ENCODE measurements around the gene DPP6. TPM values are rescaled to one million over a fixed set of nuclear protein-coding genes. Genes with fewer than 3 reads are reported as not detected.

The DPP6 gene
- total RNA-seq, 1 donor from 2014 or later: 2.2 TPM

GRCh38 chr7:154183946-154184345 is 131.7 kb downstream of the DPP6 start:
- H3K4me3 Mint-ChIP-seq: no peak overlapping the region
- TF ChIP-seq CTCF (conservative IDR thresholded peaks at IDR 0.05): no peak
- DNase-seq (ENCODE audit: low read depth, low spot score): no peak
- H3K4me1 Mint-ChIP-seq: peaks cover 8% of the 10 kb centered on the region
- H3K9me3 Mint-ChIP-seq: no peaks in the 10 kb centered on the region
- peaks cover 61% of the 10 kb centered on the region for H3K27me3 Mint-ChIP-seq (ENCODE audit: low read depth)
- no peak overlapping the region for H3K27ac Mint-ChIP-seq (ENCODE audit: unreplicated experiment)
- no peaks in the 10 kb centered on the region for H3K36me3 Mint-ChIP-seq (ENCODE audit: low read depth)

- Mint-ChIP-seq H3K27ac (ENCODE audit: unreplicated experiment) (no peak overlapping the region), H3K9me3 (no peaks in the 10 kb centered on the region), H3K4me3 (no peak overlapping the region), H3K27me3 (ENCODE audit: low read depth) (peaks cover 47% of the 10 kb centered on the region), H3K36me3 (ENCODE audit: low read depth) (no peaks in the 10 kb centered on the region), H3K4me1 (peaks cover 8% of the 10 kb centered on the region)
- DNase-seq (ENCODE audit: low read depth, low spot score): no peak
- no peak for TF ChIP-seq CTCF (conservative IDR thresholded peaks at IDR 0.05)
Observed at GRCh38 chr7:154186811-154187210, 134.6 kb downstream of the DPP6 start.

GRCh38 chr7:154188330-154188729 is 136.1 kb downstream of the DPP6 start:
- DNase-seq (ENCODE audit: low read depth, low spot score): no peak
- Mint-ChIP-seq H3K4me3 (no peak overlapping the region), H3K9me3 (no peaks in the 10 kb centered on the region), H3K4me1 (peaks cover 4% of the 10 kb centered on the region), H3K36me3 (ENCODE audit: low read depth) (no peaks in the 10 kb centered on the region), H3K27ac (ENCODE audit: unreplicated experiment) (no peak overlapping the region), H3K27me3 (ENCODE audit: low read depth) (peaks cover 36% of the 10 kb centered on the region)
- TF ChIP-seq CTCF (conservative IDR thresholded peaks at IDR 0.05): no peak

- no peaks in the 10 kb centered on the region for H3K4me1 Mint-ChIP-seq
- no peak overlapping the region for H3K27ac Mint-ChIP-seq (ENCODE audit: unreplicated experiment)
- no peaks in the 10 kb centered on the region for H3K36me3 Mint-ChIP-seq (ENCODE audit: low read depth)
Observed at GRCh38 chr7:154195266-154195665, 143.1 kb downstream of the DPP6 start.

GRCh38 chr7:154198481-154198880 is 146.3 kb downstream of the DPP6 start:
- Mint-ChIP-seq H3K36me3 (ENCODE audit: low read depth) (no peaks in the 10 kb centered on the region), H3K9me3 (no peaks in the 10 kb centered on the region), H3K27ac (ENCODE audit: unreplicated experiment) (no peak overlapping the region), H3K27me3 (ENCODE audit: low read depth) (peaks cover 16% of the 10 kb centered on the region), H3K4me3 (no peak overlapping the region), H3K4me1 (no peaks in the 10 kb centered on the region)
- no peak for TF ChIP-seq CTCF (conservative IDR thresholded peaks at IDR 0.05)
- no peak for DNase-seq (ENCODE audit: low read depth, low spot score)

More at GRCh38 chr7:154195266-154195665, 143.1 kb downstream of the DPP6 start:
- Mint-ChIP-seq H3K4me3 (no peak overlapping the region), H3K27me3 (ENCODE audit: low read depth) (peaks cover 20% of the 10 kb centered on the region), H3K9me3 (no peaks in the 10 kb centered on the region)
- DNase-seq (ENCODE audit: low read depth, low spot score): no peak
- no peak for TF ChIP-seq CTCF (conservative IDR thresholded peaks at IDR 0.05)

- no peak overlapping the region for H3K27ac Mint-ChIP-seq (ENCODE audit: unreplicated experiment)
- H3K9me3 Mint-ChIP-seq: no peaks in the 10 kb centered on the region
- no peaks in the 10 kb centered on the region for H3K36me3 Mint-ChIP-seq (ENCODE audit: low read depth)
- no peak for TF ChIP-seq CTCF (conservative IDR thresholded peaks at IDR 0.05)
- no peak overlapping the region for H3K4me3 Mint-ChIP-seq
- H3K4me1 Mint-ChIP-seq: no peaks in the 10 kb centered on the region
- no peak for DNase-seq (ENCODE audit: low read depth, low spot score)
- H3K27me3 Mint-ChIP-seq (ENCODE audit: low read depth): peaks cover 10% of the 10 kb centered on the region
Observed at GRCh38 chr7:154200241-154200640, 148.0 kb downstream of the DPP6 start.
